ENCODE results near the gene SERPINC1.

DNA sequence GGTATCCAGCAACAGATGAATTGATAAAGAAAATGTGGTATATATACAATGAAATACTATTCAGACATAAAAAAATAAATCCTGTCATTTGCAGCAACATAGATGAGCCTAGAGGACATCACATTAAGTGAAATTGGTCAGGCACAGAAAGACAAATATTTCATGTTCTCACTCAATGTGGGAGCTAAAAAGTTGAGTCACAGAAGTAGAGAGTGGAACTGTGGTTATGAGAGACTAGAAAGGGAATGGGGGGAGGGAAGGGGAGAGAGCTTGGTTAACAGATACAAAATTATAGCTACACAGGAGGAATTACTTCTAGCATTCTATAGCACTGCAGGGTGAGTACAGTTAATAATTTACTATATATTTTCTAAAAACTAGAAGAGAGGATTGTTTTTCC lies 37.1 kb upstream of the SERPINC1 start:
- TF ChIP-seq, protein P1, sequence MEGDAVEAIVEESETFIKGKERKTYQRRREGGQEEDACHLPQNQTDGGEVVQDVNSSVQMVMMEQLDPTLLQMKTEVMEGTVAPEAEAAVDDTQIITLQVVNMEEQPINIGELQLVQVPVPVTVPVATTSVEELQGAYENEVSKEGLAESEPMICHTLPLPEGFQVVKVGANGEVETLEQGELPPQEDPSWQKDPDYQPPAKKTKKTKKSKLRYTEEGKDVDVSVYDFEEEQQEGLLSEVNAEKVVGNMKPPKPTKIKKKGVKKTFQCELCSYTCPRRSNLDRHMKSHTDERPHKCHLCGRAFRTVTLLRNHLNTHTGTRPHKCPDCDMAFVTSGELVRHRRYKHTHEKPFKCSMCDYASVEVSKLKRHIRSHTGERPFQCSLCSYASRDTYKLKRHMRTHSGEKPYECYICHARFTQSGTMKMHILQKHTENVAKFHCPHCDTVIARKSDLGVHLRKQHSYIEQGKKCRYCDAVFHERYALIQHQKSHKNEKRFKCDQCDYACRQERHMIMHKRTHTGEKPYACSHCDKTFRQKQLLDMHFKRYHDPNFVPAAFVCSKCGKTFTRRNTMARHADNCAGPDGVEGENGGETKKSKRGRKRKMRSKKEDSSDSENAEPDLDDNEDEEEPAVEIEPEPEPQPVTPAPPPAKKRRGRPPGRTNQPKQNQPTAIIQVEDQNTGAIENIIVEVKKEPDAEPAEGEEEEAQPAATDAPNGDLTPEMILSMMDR (IDR thresholded peaks at IDR 0.05) = no peak
- TF ChIP-seq POLR2A (IDR thresholded peaks at IDR 0.05) = no peak
- no peak for TF ChIP-seq POLR2AphosphoS5 (IDR thresholded peaks at IDR 0.05)
- no peak for TF ChIP-seq EP300 (IDR thresholded peaks at IDR 0.05; ENCODE audit: low read depth)

Data from transverse colon (tissue), 4 donors.